LNCaP clone FGC (cell line): ENCODE data around the gene DIAPH3.

Source experiments
- DNase-seq: peaks from one replicate; pipeline ENCODE4 v3.0.0-alpha.2; 2011; ENCODE audit warnings: low read depth
- H3K4me3 ChIP-seq: 2 replicates; pipeline ENCODE4 v1.5.1; 2011; ENCODE audit warnings: mild to moderate bottlenecking, low read depth, low read length, control low read depth
- CTCF ChIP-seq: IDR thresholded peaks from 2 replicates; pipeline ENCODE4 v1.5.1; 2012; ENCODE audit warnings: mild to moderate bottlenecking; ENCODE audit not compliant: control insufficient read depth, insufficient read depth; ENCODE audit errors: extremely low read depth

DIAPH3 gene

GRCh38 chr13:59651479-59651878 lies 512.2 kb downstream of the DIAPH3 start:
- H3K4me3 ChIP-seq = no peak overlapping the region
- DNase-seq = no peak
- no peak for TF ChIP-seq CTCF

GRCh38 chr13:59643906-59644626 lies 519.7 kb downstream of the DIAPH3 start:
- H3K4me3 ChIP-seq = no peak overlapping the region
- no peak for DNase-seq

GRCh38 chr13:59643364-59643841 lies 520.3 kb downstream of the DIAPH3 start:
- no peak for TF ChIP-seq CTCF

More at GRCh38 chr13:59643906-59644626, 519.7 kb downstream of the DIAPH3 start:
- no peak for TF ChIP-seq CTCF

GRCh38 chr13:59641817-59642216 lies 521.9 kb downstream of the DIAPH3 start:
- TF ChIP-seq CTCF = no peak
- H3K4me3 ChIP-seq = no peak overlapping the region
- no peak for DNase-seq

More at GRCh38 chr13:59643364-59643841, 520.3 kb downstream of the DIAPH3 start:
- H3K4me3 ChIP-seq = no peak overlapping the region
- DNase-seq = no peak

GRCh38 chr13:59641261-59641660 lies 522.5 kb downstream of the DIAPH3 start:
- DNase-seq = no peak
- no peak for TF ChIP-seq CTCF
- no peak overlapping the region for H3K4me3 ChIP-seq

- H3K4me3 ChIP-seq = no peak overlapping the region
- no peak for TF ChIP-seq CTCF
- DNase-seq = no peak
These were observed 525.3 kb downstream of the DIAPH3 start for GRCh38 chr13:59638404-59638803.

- no peak for DNase-seq
- no peak for TF ChIP-seq CTCF
- H3K4me3 ChIP-seq = no peak overlapping the region
These were observed 528.1 kb downstream of the DIAPH3 start for GRCh38 chr13:59635589-59635988.
